GM21576 (cell line): Measurements from ENCODE around the gene MGME1.
A peak's percentile ranks its signal among the peaks of the same experiment; 100 is the strongest.

Experiments used
- ATAC-seq: cut with Tn5 transposase; IDR thresholded peaks from one replicate; pipeline ENCODE4 v1.9.1; 2021; ENCODE audit warnings: mild to moderate bottlenecking, moderate library complexity; ENCODE audit not compliant: unreplicated experiment

The MGME1 gene

GRCh38 chr20:17987988-17988387 lies 19.2 kb downstream of the MGME1 start:
- ATAC-seq, result no peak

GRCh38 chr20:17990278-17990972 lies 21.6 kb downstream of the MGME1 start:
- ATAC-seq, result no peak

GRCh38 chr20:17992224-17992637 lies 23.4 kb downstream of the MGME1 start:
- no peak for ATAC-seq

- ATAC-seq, result no peak
Measured at GRCh38 chr20:17992847-17993513, 24.2 kb downstream of the MGME1 start.

- ATAC-seq, result no peak
Measured at GRCh38 chr20:17993546-17993945, 24.7 kb downstream of the MGME1 start.

GRCh38 chr20:17995967-17996819 lies 27.4 kb downstream of the MGME1 start:
- ATAC-seq, result peak; percentile 36

- no peak for ATAC-seq
Measured at GRCh38 chr20:17998446-17998845, 29.6 kb downstream of the MGME1 start.

GRCh38 chr20:17999566-17999965 lies 30.7 kb downstream of the MGME1 start:
- no peak for ATAC-seq

GRCh38 chr20:18001131-18001921 lies 32.5 kb downstream of the MGME1 start:
- ATAC-seq, result no peak

- ATAC-seq, result peak; percentile 34
Measured at GRCh38 chr20:18003897-18004296, 35.1 kb downstream of the MGME1 start.

GRCh38 chr20:18004384-18005031 lies 35.7 kb downstream of the MGME1 start:
- no peak for ATAC-seq

- peak; percentile 96 for ATAC-seq
Measured at GRCh38 chr20:18005170-18005989, 36.6 kb downstream of the MGME1 start.

- no peak for ATAC-seq
Measured at GRCh38 chr20:18005990-18006364, 37.2 kb downstream of the MGME1 start.

GRCh38 chr20:18006684-18007083 lies 37.9 kb downstream of the MGME1 start:
- no peak for ATAC-seq

GRCh38 chr20:18007534-18008292 lies 38.9 kb downstream of the MGME1 start:
- no peak for ATAC-seq

- no peak for ATAC-seq
Measured at GRCh38 chr20:18009116-18009515, 40.3 kb downstream of the MGME1 start.

GRCh38 chr20:18011482-18011881 lies 42.7 kb downstream of the MGME1 start:
- ATAC-seq, result no peak

- no peak for ATAC-seq
Measured at GRCh38 chr20:18011951-18012645, 43.3 kb downstream of the MGME1 start.
